HG03108 (cell line): ENCODE data around the gene FKBP15.

Experiments
- ATAC-seq: cut with Tn5 transposase; IDR thresholded peaks from one replicate; pipeline ENCODE4 v1.9.1; 2021; ENCODE audit warnings: moderate library complexity; ENCODE audit not compliant: unreplicated experiment

The FKBP15 gene

DNA sequence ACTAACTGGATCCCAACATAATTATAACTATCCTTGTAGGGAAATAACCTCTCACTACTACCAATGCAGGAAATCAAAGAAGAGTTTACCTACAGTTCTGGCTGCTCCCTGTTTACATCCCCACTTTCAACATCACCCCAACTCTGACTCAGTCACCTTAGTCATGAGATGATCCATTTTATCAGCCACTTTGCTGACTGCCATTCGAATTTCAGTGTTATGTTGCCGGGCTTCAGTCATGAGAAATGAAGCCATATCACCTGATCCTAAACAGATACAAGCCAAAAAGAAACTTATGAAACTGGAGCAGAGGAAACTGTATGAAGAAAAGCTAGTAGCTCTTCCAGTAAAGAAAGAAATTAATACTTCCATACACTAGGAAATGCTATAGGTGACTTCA is 36.5 kb downstream of the FKBP15 start:
- no peak for ATAC-seq

DNA sequence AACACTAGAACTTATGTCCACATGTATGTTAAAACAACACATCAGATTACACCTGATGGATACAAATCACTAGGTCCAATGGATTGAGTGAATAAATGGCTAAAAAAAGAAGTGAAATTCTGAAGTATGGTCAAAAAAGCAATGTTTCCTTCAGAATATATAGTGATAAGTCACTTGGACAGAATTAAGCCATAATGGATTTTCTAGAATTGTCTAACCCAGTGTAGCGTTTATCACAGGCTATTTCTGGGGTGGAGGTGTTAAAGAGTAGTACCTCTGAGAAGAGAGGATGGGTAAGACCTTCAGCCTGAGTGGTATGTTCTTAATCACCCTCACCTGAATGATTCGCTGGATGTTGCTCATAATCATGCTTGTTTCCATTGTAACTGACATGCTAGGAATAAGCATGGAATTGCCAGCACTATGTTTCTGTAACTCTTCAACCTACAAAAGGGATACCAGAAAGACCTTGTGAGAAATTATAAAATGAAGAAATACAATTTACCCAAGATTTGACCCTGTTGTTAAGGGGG is 37.1 kb downstream of the FKBP15 start:
- no peak for ATAC-seq

DNA sequence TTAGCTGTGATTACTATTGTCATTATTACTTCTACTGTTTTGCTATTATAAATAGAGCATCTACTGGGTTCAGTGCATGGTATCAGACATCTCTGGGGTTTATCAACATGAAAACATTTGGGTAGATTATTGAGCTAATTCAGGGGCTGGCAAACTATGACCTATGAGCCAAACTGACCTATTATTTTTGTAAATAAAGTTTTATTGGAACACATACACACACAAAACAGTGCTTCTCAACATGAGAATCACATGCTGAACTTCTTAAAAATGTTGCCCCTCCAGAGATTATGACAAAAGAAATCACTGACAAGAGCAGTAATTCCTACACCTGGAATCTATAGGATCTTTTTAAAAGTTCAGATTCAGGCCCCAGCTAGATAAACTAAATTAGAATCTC is 39.9 kb downstream of the FKBP15 start:
- no peak for ATAC-seq

DNA sequence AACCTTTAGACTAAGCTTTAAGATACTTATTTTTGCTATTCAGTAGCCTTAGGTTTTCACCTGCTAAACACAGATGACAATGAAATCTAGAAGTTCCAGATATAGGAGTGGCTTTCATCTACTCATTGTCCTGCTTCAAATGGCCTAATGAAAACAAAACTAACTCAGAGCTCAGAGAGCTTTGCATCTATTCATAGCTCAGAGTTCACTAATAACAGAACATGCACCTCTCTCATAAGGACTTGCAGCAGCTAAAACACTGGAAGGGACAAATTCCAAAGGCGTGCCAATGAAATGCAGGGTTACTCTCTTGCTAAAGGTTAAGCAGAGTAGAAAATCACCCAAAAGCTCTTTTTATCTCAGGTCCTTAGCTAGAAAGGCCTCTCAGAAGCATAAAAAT is 41.2 kb downstream of the FKBP15 start:
- no peak for ATAC-seq

DNA sequence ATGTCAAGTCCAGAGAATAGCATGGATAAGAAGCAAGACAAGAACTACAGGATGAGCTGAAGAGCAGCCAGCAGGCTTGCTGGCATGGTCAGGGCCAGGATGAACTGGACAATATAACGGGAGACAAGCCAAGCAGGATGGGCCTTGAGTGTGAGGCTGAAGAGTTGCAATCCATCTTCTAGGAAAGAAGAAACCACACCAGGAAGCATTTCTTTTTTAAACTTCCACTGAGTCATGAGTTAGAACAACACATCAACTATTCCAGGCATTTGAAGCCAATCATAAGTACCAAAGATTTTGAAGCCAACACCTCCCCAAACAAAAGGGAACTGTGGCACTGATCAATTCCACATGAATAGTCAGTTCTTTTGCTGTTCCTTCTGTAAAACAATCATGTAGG is 43.0 kb downstream of the FKBP15 start:
- no peak for ATAC-seq

DNA sequence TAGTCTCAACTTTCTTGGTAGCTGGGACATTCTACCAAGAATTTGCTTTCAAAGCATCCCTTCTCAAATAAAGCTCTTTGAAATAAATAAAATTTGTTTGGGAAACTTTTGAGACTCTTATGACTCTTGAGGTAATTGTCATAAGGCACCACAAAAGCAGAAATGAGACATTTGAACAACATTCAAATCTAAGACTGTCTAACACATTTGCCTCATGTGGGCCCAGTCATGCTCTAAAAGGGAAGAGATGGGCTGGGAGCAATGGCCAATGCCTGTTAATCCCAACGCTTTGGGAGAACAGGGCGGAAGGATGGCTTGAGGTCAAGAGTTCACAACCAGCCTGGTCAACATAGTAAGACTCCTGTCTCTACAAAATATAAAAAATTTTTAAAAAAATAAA is 43.8 kb downstream of the FKBP15 start:
- ATAC-seq = no peak

DNA sequence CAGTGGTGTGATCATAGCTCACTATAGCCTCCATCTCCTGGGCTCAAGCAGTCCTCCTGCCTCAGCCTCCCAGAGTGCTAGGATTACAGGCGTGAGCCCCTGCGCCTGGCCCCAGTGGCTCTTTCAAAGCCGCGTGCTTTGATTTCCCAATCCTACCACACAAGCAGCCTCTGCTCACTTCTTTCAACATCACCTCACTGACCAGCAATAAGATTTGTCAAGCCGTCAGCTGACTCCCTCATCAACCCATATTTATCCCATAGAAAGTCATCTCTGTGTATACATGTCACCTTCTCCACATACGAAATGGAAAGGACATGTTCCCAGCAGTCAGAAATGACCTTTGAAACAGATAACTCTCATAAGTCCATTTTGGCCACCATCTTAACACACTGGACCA is 44.3 kb downstream of the FKBP15 start:
- ATAC-seq = no peak

DNA sequence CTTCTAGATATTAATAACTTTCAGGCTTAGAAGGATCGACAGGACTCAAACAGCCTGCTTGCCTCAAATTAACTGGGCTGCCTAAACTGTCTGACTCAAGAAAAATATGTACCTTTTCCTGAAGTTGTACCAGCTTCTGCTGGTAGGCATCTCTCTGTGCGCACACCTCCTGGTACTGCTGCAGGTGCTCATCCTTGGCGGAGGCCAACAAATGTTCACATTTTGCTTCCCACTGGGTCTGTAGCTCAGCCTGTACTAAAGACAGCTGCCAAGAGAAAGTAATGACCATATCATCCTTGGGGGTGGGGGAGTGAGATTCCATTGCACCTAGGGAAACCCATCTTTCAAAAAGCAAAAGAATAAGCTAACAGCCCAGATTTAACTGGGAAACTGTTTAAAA is 47.7 kb downstream of the FKBP15 start:
- no peak for ATAC-seq

DNA sequence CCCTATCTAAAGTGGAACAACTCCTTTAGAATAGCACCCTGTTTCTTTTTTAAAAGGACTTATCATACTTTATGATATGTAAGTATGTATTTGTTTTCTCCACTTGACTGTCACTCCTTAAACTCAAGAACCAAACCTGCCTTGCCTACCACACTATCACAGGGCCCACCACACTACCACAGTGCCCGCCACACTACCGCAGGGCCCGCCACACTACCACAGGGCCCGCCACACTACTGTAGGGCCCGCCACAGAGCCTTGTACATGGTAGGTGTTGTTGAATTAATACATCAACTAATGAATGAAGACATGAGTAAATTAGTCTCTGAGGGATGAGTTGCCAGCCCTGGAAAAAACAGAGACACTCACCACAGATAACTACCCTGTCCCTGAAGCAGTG is 52.3 kb downstream of the FKBP15 start:
- ATAC-seq = no peak

DNA sequence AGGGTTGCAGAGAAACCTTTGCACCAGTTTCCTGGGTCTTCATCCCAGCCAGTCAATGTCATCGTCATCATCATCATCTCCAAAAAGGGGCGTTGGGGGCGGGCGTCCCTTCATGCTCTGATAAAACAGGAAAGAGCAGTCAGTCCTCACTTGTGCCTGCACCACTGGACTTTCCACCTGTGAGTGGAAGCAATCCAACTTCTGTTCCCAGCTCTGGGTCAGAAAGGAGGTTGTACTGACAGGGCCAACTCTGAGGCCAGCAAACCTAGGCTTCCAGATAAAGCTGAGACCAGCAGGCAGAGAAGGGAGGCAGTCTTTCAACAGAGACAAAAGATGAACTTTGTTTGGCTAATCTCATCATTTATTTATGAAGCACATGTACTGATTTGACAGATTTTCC is 55.0 kb downstream of the FKBP15 start:
- ATAC-seq = no peak

DNA sequence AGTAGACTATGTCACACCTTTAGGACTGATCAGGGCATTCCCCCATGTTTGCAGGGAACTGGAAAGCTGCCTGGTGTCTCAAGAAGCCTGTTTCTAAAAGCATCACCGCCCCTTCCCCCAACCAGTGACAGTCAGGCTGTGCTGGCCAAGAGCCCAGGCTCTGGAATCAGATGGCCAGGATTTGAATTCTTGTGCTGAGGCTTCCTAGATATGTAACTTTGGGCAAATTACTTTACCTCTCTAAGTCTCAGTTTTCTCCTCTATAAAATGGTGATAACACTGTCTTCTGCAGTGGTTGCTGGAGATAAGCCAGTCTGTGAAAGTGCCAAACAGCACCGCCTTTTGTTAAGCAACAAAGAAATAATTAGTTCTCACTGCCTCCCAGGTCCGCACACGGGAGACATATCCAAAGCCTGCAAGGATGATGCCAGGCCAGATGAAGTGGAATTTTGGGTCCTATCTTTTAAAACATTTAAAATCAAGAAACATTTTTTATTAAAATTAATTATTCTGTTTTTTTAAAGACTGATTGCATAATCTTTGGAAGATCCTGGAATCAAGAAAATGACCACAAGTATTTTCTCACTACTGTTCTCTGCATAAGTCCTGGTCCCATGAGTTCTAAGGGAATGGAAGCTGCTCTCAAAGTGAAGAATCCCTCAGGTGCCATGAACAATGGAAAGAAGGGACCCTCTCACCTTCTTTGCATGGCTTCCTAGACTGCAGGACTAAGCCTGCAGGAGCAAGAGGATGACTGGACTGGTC is 56.4 kb downstream of the FKBP15 start:
- no peak for ATAC-seq

DNA sequence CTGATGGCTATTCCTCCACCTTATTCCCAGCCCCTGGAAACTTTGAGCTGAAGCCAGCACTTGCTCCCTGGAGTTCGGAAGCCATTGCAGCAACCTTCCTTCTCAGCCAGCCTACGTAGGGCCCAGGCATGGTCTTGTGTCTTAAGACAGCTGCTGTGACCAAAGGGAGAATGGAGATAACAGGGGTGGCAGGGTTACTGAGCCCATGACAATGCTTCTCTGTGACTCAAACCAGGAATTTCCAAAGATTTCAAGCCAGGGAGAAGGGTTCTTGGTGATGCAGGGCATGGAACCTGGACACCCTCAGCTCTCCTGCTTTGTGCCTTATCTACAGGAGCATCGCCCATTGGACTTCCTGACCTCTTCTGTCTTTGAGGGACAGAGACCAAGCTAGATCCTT is 58.1 kb downstream of the FKBP15 start:
- ATAC-seq = no peak

DNA sequence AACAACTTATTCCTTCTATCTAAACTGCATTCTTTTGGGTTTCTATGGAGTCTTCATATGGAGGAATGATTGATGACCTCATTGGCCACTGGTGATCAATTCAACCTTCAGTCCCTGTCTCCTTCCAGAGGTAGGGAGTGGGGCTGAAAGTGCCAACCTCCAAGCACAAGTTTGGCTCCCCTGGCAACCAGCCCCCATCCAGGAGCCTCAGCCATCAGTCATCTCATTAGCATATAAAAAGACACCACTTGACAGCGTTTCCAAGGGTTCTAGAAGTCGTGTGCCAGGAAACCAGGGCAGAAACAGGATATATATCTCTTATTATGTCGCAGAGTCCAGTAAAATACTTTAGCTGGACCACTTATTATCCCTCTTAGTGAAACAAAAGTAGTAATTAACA is 60.5 kb downstream of the FKBP15 start:
- no peak for ATAC-seq

DNA sequence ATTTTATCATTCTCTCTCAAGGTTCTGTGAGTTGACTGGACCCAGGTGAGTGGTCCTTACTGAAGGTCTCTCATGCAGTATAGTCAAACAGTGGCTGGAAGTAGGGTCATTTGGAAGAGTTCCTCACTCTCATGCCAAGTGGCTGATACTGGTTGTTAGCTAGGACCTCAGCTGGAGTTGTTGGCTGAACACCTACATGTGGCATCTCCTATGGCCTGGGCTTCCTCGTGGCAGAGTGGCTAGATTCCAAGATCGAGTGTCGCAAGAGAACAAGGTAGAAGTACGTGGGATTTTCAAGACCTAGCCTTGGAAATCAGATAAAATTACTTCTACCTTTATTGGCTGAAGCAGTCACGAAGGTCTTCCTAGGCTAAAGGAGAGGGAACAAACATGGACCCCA is 62.6 kb downstream of the FKBP15 start:
- ATAC-seq = no peak

DNA sequence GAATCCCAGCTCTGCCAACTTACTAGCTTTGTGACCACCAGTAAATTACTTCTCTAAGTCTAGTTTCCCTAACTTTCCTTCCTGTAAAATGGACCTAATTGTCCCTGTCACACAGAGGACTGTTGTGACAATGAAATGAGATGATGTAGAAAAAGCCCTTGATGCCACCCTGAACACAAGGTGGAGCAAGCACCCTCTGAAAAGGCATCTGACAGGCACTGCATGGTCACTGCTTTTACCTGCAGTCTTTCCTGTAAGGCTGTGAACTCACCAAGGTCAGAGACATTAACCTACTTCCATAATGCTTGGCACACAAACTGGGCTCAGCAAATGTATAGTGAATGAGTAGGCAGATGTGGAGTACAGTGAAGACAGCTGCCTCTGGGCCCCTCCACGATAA is 64.2 kb downstream of the FKBP15 start:
- ATAC-seq = no peak

DNA sequence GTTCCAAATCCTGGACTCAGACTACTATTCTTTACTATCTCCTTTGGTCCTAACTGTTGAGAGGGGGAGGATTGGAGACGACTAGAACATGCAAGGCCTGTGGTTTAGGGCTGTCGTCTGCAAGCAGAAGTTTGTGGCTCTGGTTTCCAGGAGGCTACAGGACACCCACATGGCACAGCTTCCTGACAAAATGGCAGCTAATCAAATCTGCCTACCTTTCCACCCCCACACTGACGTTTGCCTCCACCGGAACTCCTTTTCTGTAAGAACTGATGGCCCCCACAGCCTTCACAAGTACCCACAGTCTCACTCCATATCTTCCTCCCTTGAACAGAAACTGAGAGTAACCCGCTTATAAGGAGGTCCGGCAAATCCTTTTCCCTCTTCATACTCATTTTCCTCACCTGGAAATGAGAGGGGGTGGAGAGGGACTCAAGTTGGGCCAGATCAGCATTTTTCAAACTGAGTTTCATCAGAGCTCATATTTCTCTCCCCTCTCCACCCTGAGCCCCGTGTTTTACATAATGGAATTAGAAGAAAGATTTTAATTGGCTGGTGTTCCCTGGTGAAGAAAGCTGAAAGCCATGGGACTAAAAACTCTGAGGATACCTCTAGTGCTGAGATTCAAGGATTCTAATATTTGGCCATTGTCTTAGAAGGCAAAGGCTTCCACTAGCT is 65.0 kb downstream of the FKBP15 start:
- no peak for ATAC-seq

DNA sequence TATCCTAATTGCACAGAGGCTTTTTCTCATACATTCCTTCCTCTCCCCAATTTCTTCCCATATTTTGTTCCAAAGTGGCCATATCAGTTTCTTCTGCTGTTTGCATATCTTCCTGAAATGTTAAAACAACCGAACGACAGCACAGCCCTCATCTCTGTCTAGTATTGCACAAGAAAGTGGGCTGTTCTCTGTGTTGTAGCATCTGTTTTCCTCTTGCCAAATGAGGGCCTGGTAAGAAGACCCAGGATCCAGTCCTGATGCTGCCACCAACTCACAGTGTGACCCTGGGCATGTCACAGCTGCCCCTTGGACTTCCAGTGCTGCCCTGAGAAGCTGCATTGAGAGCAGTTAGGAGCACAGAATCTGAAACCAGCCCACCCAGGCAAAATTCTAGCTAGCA is 66.1 kb downstream of the FKBP15 start:
- ATAC-seq = no peak

DNA sequence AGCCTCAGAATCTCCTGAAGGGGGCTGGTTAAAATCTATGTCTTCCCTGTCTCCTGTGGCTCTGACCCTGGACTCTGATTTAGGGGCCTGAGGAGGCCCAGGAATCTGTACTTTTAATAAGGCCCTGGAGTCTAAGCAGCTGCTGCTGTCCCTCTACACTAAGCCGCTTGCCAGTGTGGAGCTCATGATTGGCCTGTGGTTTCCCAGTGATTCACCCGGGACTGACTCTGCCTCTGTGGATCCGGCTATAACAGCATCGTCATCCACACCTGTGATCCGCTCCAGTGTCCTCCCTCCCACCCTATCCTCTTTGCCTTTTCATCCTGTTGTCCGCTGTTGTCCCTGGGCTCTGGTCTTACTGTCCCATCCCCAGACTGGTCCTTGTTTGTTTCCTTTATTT is 66.6 kb downstream of the FKBP15 start:
- ATAC-seq = no peak

DNA sequence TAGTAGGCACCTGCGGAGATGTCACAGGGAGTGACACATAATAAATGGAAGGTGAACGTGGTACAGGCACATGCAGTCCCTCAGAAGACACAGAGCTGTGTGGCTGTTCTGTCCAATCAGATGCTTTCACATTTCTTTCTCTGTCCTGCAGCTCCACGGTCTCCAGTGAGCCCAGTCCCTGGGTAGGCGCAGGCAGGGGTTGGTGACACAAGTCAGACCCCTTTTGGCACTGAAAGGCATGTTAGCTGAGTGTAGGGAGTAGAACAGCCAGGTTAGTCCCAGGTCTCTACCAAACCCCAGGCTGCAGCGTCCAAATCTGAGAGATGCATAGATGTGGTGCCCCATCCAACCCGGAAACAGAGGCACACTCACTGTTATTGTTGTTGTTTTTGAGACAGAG is 67.5 kb downstream of the FKBP15 start:
- no peak for ATAC-seq

DNA sequence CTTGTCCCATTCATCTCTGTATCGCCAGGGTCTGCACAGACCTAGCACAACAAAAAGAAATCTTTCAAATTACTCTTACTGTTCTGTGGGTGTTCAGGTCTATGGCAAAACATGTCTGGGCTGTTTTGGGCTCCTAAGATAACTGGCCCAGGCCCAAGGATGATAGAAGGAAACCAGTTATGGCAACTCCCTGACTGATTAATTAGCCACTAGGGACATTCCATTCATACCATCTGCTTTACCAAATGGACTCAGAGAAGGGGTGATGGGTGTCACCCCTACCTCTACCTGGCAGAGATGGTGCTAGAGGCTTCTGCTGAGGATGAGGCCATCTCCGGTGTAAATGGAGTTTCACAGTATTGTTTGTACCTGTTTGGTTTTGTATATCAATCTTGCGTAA is 68.4 kb downstream of the FKBP15 start:
- ATAC-seq = no peak

DNA sequence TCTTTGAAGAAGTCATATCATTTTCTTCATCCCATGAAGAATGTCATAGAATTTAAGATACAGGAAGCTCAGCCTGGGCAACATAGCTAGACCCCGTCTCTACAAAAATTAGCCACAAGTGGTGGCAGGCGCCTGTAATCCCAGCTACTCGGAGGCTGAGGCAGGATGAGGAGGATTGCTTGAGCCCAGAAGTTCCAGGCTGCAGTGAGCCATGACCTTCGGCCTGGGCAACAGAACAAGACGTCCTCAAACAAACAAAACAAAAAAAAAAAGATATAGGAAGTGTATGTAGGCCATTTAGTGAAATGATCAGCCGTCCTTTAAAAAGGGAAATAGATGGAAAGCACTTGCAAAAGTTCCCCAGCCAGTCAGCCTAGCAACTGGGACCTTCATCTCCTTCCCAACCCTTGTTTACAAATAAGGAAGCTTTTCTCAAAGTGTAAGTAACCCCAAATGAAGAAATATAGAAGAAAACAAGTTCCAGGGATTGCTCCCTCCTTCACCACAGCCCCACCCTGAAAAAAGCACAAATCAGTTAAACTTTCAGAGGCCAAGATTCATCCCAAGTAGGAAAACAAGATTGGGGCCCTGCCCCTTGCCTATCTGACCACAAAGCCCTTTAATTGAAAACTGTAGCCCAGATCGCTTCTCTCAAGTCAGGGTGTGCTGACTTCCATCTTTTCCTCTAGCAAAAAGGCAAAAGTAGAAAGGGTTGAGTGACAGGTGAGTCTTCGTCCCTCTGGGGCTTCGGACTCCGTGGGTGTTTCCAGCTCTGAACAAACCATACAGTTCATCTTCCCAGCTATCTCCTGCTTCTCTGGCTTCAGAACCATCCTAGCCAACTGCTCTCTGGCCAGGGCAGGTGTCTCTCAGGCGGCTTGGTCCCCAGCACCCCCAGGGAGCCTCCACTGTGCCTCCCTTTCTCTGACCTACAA is 69.1 kb downstream of the FKBP15 start:
- ATAC-seq = no peak
